Measurements from ENCODE around the gene VWCE.

GRCh38 chr11:61327669-61328071 lies 32.6 kb upstream of the VWCE start:
- no peak for TF ChIP-seq CTCF (IDR thresholded peaks at IDR 0.05; ENCODE audit: poor library complexity, severe bottlenecking)
- no peak for TF ChIP-seq EP300 (conservative IDR thresholded peaks at IDR 0.05; ENCODE audit: poor library complexity, severe bottlenecking)
- no peak for TF ChIP-seq REST (IDR thresholded peaks at IDR 0.05; ENCODE audit: borderline replicate concordance)
- TF ChIP-seq SMC3 (conservative IDR thresholded peaks at IDR 0.05; ENCODE audit: poor library complexity) = no peak
- no peak for TF ChIP-seq MXI1 (conservative IDR thresholded peaks at IDR 0.05; ENCODE audit: poor library complexity, severe bottlenecking)
- no peak for TF ChIP-seq POLR2AphosphoS5 (IDR thresholded peaks at IDR 0.05)
- TF ChIP-seq TAF1 (IDR thresholded peaks at IDR 0.05; ENCODE audit: low read depth) = no peak

All from neural cell (in vitro differentiated cells).